H9 (cell line): ENCODE data around the gene METTL27. TPM values are rescaled to one million over a fixed set of nuclear protein-coding genes. Genes with fewer than 3 reads are reported as not detected.

Experiments
- DNase-seq: peaks from one replicate; pipeline ENCODE4 v3.0.0-alpha.2; 2017
- H2AFZ ChIP-seq: one replicate; pipeline ENCODE4 v1.6.1; 2013; ENCODE audit warnings: mild to moderate bottlenecking, low read length, control low read depth, moderate library complexity
- H2AK5ac ChIP-seq: 2 replicates; pipeline ENCODE4 v1.6.1; 2013; ENCODE audit warnings: low read length, control low read depth, mixed read lengths; ENCODE audit not compliant: insufficient read length
- H2BK120ac ChIP-seq: one replicate; pipeline ENCODE4 v1.6.1; 2013; ENCODE audit warnings: low read depth, mild to moderate bottlenecking, low read length, control low read depth, inconsistent platforms; ENCODE audit not compliant: poor library complexity, severe bottlenecking
- H2BK12ac ChIP-seq: 2 replicates; pipeline ENCODE4 v1.6.1; 2013; ENCODE audit warnings: low read length, control low read depth, mixed read lengths, low read depth; ENCODE audit not compliant: insufficient read length
- H2BK15ac ChIP-seq: 2 replicates; pipeline ENCODE4 v1.6.1; 2013; ENCODE audit warnings: low read depth, low read length, control low read depth
- H2BK20ac ChIP-seq: one replicate; pipeline ENCODE4 v1.6.1; 2013; ENCODE audit warnings: low read depth, mild to moderate bottlenecking, low read length, control low read depth, inconsistent platforms; ENCODE audit not compliant: poor library complexity, severe bottlenecking
- H2BK5ac ChIP-seq: 2 replicates; pipeline ENCODE4 v1.6.1; 2013; ENCODE audit warnings: low read length, control low read depth, mixed read lengths; ENCODE audit not compliant: insufficient read length
- H3K14ac ChIP-seq: 2 replicates; pipeline ENCODE4 v1.6.1; 2013; ENCODE audit warnings: low read length, control low read depth; ENCODE audit not compliant: insufficient read depth
- H3K18ac ChIP-seq: 2 replicates; pipeline ENCODE4 v1.6.1; 2013; ENCODE audit warnings: low read depth, mild to moderate bottlenecking, mixed read lengths, low read length, control low read depth; ENCODE audit not compliant: insufficient read length
- H3K23ac ChIP-seq: 2 replicates; pipeline ENCODE4 v1.6.1; 2013; ENCODE audit warnings: low read length, control low read depth, mixed read lengths, low read depth; ENCODE audit not compliant: insufficient read length
- H3K23me2 ChIP-seq: 2 replicates; pipeline ENCODE4 v1.6.1; 2013; ENCODE audit warnings: low read depth, mild to moderate bottlenecking, mixed read lengths, low read length, control low read depth; ENCODE audit not compliant: insufficient read length, poor library complexity, severe bottlenecking
- H3K27ac ChIP-seq: 2 replicates; pipeline ENCODE4 v1.5.1; 2013; ENCODE audit warnings: low read length, control low read depth, mixed read lengths, low read depth; ENCODE audit not compliant: insufficient read length
- H3K27me3 ChIP-seq: 2 replicates; pipeline ENCODE4 v1.6.1; 2013; ENCODE audit warnings: low read length, control low read depth, inconsistent platforms; ENCODE audit not compliant: insufficient read depth
- H3K4ac ChIP-seq: 2 replicates; pipeline ENCODE4 v1.6.1; 2013; ENCODE audit warnings: low read depth, mild to moderate bottlenecking, control low read depth, inconsistent platforms, low read length, moderate library complexity
- H3K4me1 ChIP-seq: 2 replicates; pipeline ENCODE4 v1.6.1; 2013; ENCODE audit warnings: low read length, control low read depth, inconsistent platforms; ENCODE audit not compliant: insufficient read depth
- H3K4me2 ChIP-seq: 2 replicates; pipeline ENCODE4 v1.6.1; 2013; ENCODE audit warnings: low read length, control low read depth, mixed read lengths; ENCODE audit not compliant: insufficient read length, insufficient read depth
- H3K56ac ChIP-seq: 2 replicates; pipeline ENCODE4 v1.6.1; 2013; ENCODE audit warnings: low read depth, mild to moderate bottlenecking, mixed read lengths, low read length, control low read depth; ENCODE audit not compliant: insufficient read length
- H3K79me1 ChIP-seq: 2 replicates; pipeline ENCODE4 v1.6.1; 2013; ENCODE audit warnings: low read depth, mild to moderate bottlenecking, moderate library complexity, low read length, control low read depth, inconsistent platforms; ENCODE audit not compliant: insufficient read depth, poor library complexity, severe bottlenecking
- H3K79me2 ChIP-seq: 2 replicates; pipeline ENCODE4 v1.6.1; 2013; ENCODE audit warnings: low read length, control low read depth, inconsistent platforms; ENCODE audit not compliant: insufficient read depth
- H3K9ac ChIP-seq: 2 replicates; pipeline ENCODE4 v1.6.1; 2013; ENCODE audit warnings: low read length, control low read depth, mixed read lengths; ENCODE audit not compliant: insufficient read length; ENCODE audit errors: extremely low read depth
- H3K9me3 ChIP-seq: one replicate; pipeline ENCODE4 v1.6.1; 2013; ENCODE audit warnings: low read depth, low read length, inconsistent platforms; ENCODE audit not compliant: control insufficient read depth
- H3T11ph ChIP-seq: one replicate; pipeline ENCODE4 v1.6.1; 2013; ENCODE audit warnings: mild to moderate bottlenecking, low read length, control low read depth, inconsistent platforms
- H4K20me1 ChIP-seq: one replicate; pipeline ENCODE4 v1.6.1; 2013; ENCODE audit not compliant: control insufficient read depth, insufficient read length, insufficient read depth
- H4K5ac ChIP-seq: 2 replicates; pipeline ENCODE4 v1.6.1; 2013; ENCODE audit warnings: low read depth, mild to moderate bottlenecking, mixed read lengths, low read length, control low read depth; ENCODE audit not compliant: insufficient read length
- H4K8ac ChIP-seq: replicated peaks from 2 replicates; pipeline ENCODE4 v1.6.1; 2013; ENCODE audit warnings: low read length, control low read depth, mixed read lengths, low read depth; ENCODE audit not compliant: insufficient read length
- H4K91ac ChIP-seq: 2 replicates; pipeline ENCODE4 v1.6.1; 2013; ENCODE audit warnings: low read depth, mild to moderate bottlenecking, moderate library complexity, mixed read lengths, low read length, control low read depth; ENCODE audit not compliant: insufficient read length
- H3K27ac Mint-ChIP-seq, 3 experiments: 2 replicates in 2 of 3; 3 replicates in 1 of 3; pipeline ENCODE4 v1.8.0; 2020 to 2021; ENCODE audit warnings: mixed read lengths in 3 of 3, mild to moderate bottlenecking in 1 of 3, moderate library complexity in 1 of 3
- H3K27me3 Mint-ChIP-seq: 2 replicates; pipeline ENCODE4 v1.8.0; 2021; ENCODE audit warnings: low read depth, mild to moderate bottlenecking, moderate library complexity, mixed read lengths
- H3K36me3 Mint-ChIP-seq, 3 experiments: 2 replicates in 2 of 3; 3 replicates in 1 of 3; pipeline ENCODE4 v1.8.0; 2020 to 2021; ENCODE audit warnings: low read depth in 3 of 3, mixed read lengths in 3 of 3; ENCODE audit not compliant: insufficient read depth in 1 of 3
- H3K4me1 Mint-ChIP-seq, 2 experiments: 2 replicates each; pipeline ENCODE4 v1.8.0; 2020; ENCODE audit warnings: mixed read lengths in 2 of 2
- H3K4me3 Mint-ChIP-seq, 2 experiments: 2 replicates in 1 of 2; 3 replicates in 1 of 2; pipeline ENCODE4 v1.8.0; 2020 to 2021; ENCODE audit warnings: mild to moderate bottlenecking in 2 of 2, mixed read lengths in 2 of 2, moderate library complexity in 1 of 2
- H3K9me3 Mint-ChIP-seq, 2 experiments: 2 replicates in 1 of 2; 3 replicates in 1 of 2; pipeline ENCODE4 v1.8.0; 2020; ENCODE audit warnings: mild to moderate bottlenecking in 2 of 2, mixed read lengths in 2 of 2, moderate library complexity in 1 of 2
- WGBS: extraction: QIAGEN DNeasy Blood & Tissue Kit; methylation state at CpG from one replicate; pipeline ENCODE4 v1.1.7; 2013; ENCODE audit warnings: missing lambda C conversion rate, low lambda C conversion rate, mixed read lengths; ENCODE audit not compliant: insufficient read length; ENCODE audit errors: extremely low coverage; 5-methylcytosine and 5-hydroxymethylcytosine counted together
- total RNA-seq: library from RNA; stranded (reverse); gene quantifications from 2 replicates; pipeline ENCODE4 v1.2.1, GENCODE V29; 2021
- TF ChIP-seq, protein P1 (sequence below): fragments of 200-600 bp; sonication (generic); conservative IDR thresholded peaks from 3 replicates; pipeline ENCODE4 v1.8.0; 2021; ENCODE audit warnings: antibody characterized with exemption, mild to moderate bottlenecking

Gene METTL27
- total RNA-seq, 1 experiment from 2014 or later, result 13.5 TPM

DNA sequence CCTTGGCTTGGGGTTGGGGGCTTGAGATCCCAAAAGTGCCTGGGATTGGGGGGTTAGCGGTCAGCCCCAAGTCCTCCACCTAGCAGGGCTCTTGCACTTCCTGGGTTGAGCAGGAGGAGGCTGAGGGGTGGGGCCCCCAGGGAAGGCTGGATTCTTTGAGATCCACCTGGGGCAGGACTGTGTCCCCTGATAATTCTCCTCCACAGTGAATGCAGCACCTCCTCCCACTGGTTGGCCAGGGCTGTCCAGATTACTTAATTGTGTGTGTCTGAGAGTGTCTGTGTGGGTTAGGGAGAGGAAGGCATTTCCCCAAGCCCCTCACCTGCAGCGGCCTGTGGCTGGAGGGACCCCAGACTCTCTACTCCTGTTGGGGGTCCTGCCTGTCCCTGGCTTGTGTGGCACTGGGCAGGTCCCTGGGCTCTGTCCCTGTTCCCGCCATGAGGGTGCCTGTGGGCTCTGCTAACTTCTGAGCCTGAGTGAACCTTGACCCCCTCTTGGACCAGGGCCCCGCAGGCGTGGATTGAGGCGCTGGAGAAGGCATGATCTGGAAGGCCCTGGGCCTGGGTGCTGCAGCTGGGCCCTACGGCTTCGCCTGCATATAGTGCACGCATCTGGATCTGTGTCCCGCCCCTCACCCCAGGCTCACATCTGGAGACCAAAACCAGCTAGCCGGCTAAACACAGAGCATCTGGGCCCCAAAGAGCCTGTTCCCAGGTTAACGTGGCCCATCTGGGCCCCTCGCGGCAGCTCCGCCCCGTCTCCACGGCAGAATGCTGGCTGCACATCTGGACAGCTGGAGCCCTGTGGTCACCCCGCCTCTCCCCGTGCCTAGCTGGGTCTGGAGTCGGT lies 29.1 kb upstream of the METTL27 start:
- no peaks in the 10 kb centered on the region; the same call in 1 of the 2 replicates for H3K4me1 ChIP-seq
- H3K9me3 Mint-ChIP-seq, result no peaks in the 10 kb centered on the region; a peak in 1 of 5 replicates
- no peak overlapping the region for H4K5ac ChIP-seq
- peaks cover 6 to 19% of the 10 kb centered on the region in 2 experiments for H3K4me1 Mint-ChIP-seq
- H2BK12ac ChIP-seq, result no peak overlapping the region
- H4K8ac ChIP-seq, result no peak overlapping the region
- no peak overlapping the region for H2BK120ac ChIP-seq
- no peak overlapping the region for H2BK15ac ChIP-seq
- no peak overlapping the region for H3T11ph ChIP-seq
- H3K9me3 ChIP-seq, result no peaks in the 10 kb centered on the region
- DNase-seq, result peak; percentile 26
- no peak overlapping the region for H3K4ac ChIP-seq
- no peak overlapping the region for H3K14ac ChIP-seq
- H2AK5ac ChIP-seq, result no peak overlapping the region
- no peak overlapping the region for H2BK5ac ChIP-seq
- no peak overlapping the region for H3K18ac ChIP-seq
- TF ChIP-seq, protein P1, sequence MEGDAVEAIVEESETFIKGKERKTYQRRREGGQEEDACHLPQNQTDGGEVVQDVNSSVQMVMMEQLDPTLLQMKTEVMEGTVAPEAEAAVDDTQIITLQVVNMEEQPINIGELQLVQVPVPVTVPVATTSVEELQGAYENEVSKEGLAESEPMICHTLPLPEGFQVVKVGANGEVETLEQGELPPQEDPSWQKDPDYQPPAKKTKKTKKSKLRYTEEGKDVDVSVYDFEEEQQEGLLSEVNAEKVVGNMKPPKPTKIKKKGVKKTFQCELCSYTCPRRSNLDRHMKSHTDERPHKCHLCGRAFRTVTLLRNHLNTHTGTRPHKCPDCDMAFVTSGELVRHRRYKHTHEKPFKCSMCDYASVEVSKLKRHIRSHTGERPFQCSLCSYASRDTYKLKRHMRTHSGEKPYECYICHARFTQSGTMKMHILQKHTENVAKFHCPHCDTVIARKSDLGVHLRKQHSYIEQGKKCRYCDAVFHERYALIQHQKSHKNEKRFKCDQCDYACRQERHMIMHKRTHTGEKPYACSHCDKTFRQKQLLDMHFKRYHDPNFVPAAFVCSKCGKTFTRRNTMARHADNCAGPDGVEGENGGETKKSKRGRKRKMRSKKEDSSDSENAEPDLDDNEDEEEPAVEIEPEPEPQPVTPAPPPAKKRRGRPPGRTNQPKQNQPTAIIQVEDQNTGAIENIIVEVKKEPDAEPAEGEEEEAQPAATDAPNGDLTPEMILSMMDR, result no peak
- peaks cover 2% of the 10 kb centered on the region for H3K27me3 Mint-ChIP-seq
- no peak overlapping the region for H3K27ac Mint-ChIP-seq
- H3K27ac ChIP-seq, result no peak overlapping the region
- H3K56ac ChIP-seq, result no peak overlapping the region
- H3K4me3 Mint-ChIP-seq, result no peak overlapping the region
- H3K23me2 ChIP-seq, result no peaks in the 10 kb centered on the region
- H2BK20ac ChIP-seq, result no peak overlapping the region
- H3K27me3 ChIP-seq, result no peaks in the 10 kb centered on the region
- H4K91ac ChIP-seq, result no peak overlapping the region
- no peak overlapping the region for H3K23ac ChIP-seq
- no peaks in the 10 kb centered on the region for H3K79me1 ChIP-seq
- no peaks in the 10 kb centered on the region for H3K79me2 ChIP-seq
- no peaks in the 10 kb centered on the region for H3K36me3 Mint-ChIP-seq
- no peak overlapping the region for H3K9ac ChIP-seq
- no peaks in the 10 kb centered on the region for H4K20me1 ChIP-seq
- no CpG with 5 or more reads among the region's 20 CpGs for WGBS
- H3K4me2 ChIP-seq, result no peak overlapping the region
- no peak overlapping the region for H2AFZ ChIP-seq
